HepG2 (cell line): ENCODE data around the gene ZNF846. TPM values are rescaled to one million over a fixed set of nuclear protein-coding genes. Genes with fewer than 3 reads are reported as not detected.

ENCODE experiments used
- DR1 ChIP-seq: sonication (generic); formaldehyde crosslinking; IDR thresholded peaks from 2 replicates; pipeline ENCODE4 v1.8.0; 2021; ENCODE audit warnings: mild to moderate bottlenecking, missing genetic modification reagents, inconsistent platforms
- FOXK2 ChIP-seq: fragments of 450-650 bp; IDR thresholded peaks from 2 replicates; pipeline ENCODE4 v1.6.1; 2016
- GATAD1 ChIP-seq: IDR thresholded peaks from 2 replicates; pipeline ENCODE4 v1.6.1; 2016; ENCODE audit warnings: missing genetic modification reagents, missing compliant biosample characterization
- KDM3A ChIP-seq: IDR thresholded peaks from 2 replicates; pipeline ENCODE4 v1.6.1; 2018; ENCODE audit warnings: low read depth, missing compliant biosample characterization
- POLR2AphosphoS5 ChIP-seq: IDR thresholded peaks from 2 replicates; pipeline ENCODE4 v1.6.1; 2012; ENCODE audit warnings: low read depth, low read length
- RBM22 ChIP-seq: fragments of 200-400 bp; formaldehyde crosslinking; optimal IDR thresholded peaks from 2 replicates; pipeline ENCODE3; 2017; ENCODE audit warnings: mild to moderate bottlenecking, low read length, moderate library complexity
- ZFP90 ChIP-seq: sonication (generic); formaldehyde crosslinking; IDR thresholded peaks from 2 replicates; pipeline ENCODE4 v1.8.0; 2022; ENCODE audit warnings: missing genetic modification reagents, mild to moderate bottlenecking, inconsistent platforms, borderline replicate concordance
- ZNF441 ChIP-seq: sonication (generic); formaldehyde crosslinking; IDR thresholded peaks from 2 replicates; pipeline ENCODE4 v1.7.0; 2021; ENCODE audit warnings: missing genetic modification reagents, borderline replicate concordance
- ZNF614 ChIP-seq: IDR thresholded peaks from 2 replicates; pipeline ENCODE4 v1.6.1; 2018; ENCODE audit warnings: missing biosample characterization, missing genetic modification reagents, inconsistent platforms, borderline replicate concordance
- ZNF670 ChIP-seq: sonication (generic); formaldehyde crosslinking; IDR thresholded peaks from 2 replicates; pipeline ENCODE4 v1.8.0; 2022; ENCODE audit warnings: mild to moderate bottlenecking, missing genetic modification reagents, borderline replicate concordance
- ZNF703 ChIP-seq: sonication (generic); formaldehyde crosslinking; IDR thresholded peaks from 2 replicates; pipeline ENCODE4 v1.5.1; 2020; ENCODE audit warnings: missing genetic modification reagents, mild to moderate bottlenecking, moderate library complexity, borderline replicate concordance
- ZNF839 ChIP-seq: sonication (generic); formaldehyde crosslinking; IDR thresholded peaks from 2 replicates; pipeline ENCODE4 v1.4.0; 2020; ENCODE audit warnings: missing genetic modification reagents, mild to moderate bottlenecking, borderline replicate concordance
- ZNF878 ChIP-seq: sonication (generic); formaldehyde crosslinking; IDR thresholded peaks from 2 replicates; pipeline ENCODE4 v1.8.1; 2023; ENCODE audit warnings: mild to moderate bottlenecking, missing genetic modification reagents, moderate library complexity
- polyA plus RNA-seq, 8 experiments: library from polyadenylated mRNA; depleted of rRNA in 3 of 8; stranded (reverse) in 7 of 8; unstranded in 1 of 8; fragments of >200 nt; fragmentation: Illumina TruSeq in 4 of 8; extraction: Trizol in 4 of 8; gene quantifications; 2 replicates each; pipeline versions ENCODE4 v1.2.1 to v1.2.3, GENCODE V29; 2011 to 2016; ENCODE audit warnings: low read depth in 4 of 8, missing spikeins in 1 of 8, mixed read lengths in 1 of 8; ENCODE audit not compliant: insufficient read depth in 1 of 8
- total RNA-seq, 5 experiments: library from RNA; depleted of rRNA; stranded (reverse); fragments of >200 nt; fragmentation: Illumina TruSeq; extraction: Trizol; gene quantifications; 2 replicates each; pipeline ENCODE4 v1.2.3, GENCODE V29; 2016; ENCODE audit warnings: low read depth in 1 of 5
- TF ChIP-seq, protein P1 (sequence below), 2 experiments: sonication (generic) in 1 of 2; formaldehyde crosslinking in 1 of 2; IDR thresholded peaks; 2 replicates each; pipeline versions ENCODE4 v1.4.0 to v1.6.1; 2018 to 2020; ENCODE audit warnings: missing genetic modification reagents in 2 of 2, borderline replicate concordance in 1 of 2, low read depth in 1 of 2, mild to moderate bottlenecking in 1 of 2, missing biosample characterization in 1 of 2
- TF ChIP-seq, protein P2 (sequence below): sonication (generic); formaldehyde crosslinking; conservative IDR thresholded peaks from 2 replicates; pipeline ENCODE4 v1.4.0; 2020; ENCODE audit warnings: missing genetic modification reagents
- TF ChIP-seq, protein P3 (sequence below): sonication (generic); formaldehyde crosslinking; IDR thresholded peaks from 2 replicates; pipeline ENCODE4 v1.4.0; 2020; ENCODE audit warnings: missing genetic modification reagents, low read depth, mild to moderate bottlenecking, borderline replicate concordance
- TF ChIP-seq, protein P4 (sequence below): sonication (generic); formaldehyde crosslinking; IDR thresholded peaks from 2 replicates; pipeline ENCODE4 v1.4.0; 2020; ENCODE audit warnings: mild to moderate bottlenecking, low read depth, missing genetic modification reagents
- TF ChIP-seq, protein P5 (sequence below): sonication (generic); formaldehyde crosslinking; IDR thresholded peaks from 2 replicates; pipeline ENCODE4 v1.4.0; 2020; ENCODE audit warnings: low read depth, mild to moderate bottlenecking, missing genetic modification reagents

The ZNF846 gene
- total and polyA plus RNA-seq, 2 of the 13 experiments (the other 11 are each of a cell fraction or from before 2014, with no cell fraction given) = 4.8 to 5.4 TPM

DNA sequence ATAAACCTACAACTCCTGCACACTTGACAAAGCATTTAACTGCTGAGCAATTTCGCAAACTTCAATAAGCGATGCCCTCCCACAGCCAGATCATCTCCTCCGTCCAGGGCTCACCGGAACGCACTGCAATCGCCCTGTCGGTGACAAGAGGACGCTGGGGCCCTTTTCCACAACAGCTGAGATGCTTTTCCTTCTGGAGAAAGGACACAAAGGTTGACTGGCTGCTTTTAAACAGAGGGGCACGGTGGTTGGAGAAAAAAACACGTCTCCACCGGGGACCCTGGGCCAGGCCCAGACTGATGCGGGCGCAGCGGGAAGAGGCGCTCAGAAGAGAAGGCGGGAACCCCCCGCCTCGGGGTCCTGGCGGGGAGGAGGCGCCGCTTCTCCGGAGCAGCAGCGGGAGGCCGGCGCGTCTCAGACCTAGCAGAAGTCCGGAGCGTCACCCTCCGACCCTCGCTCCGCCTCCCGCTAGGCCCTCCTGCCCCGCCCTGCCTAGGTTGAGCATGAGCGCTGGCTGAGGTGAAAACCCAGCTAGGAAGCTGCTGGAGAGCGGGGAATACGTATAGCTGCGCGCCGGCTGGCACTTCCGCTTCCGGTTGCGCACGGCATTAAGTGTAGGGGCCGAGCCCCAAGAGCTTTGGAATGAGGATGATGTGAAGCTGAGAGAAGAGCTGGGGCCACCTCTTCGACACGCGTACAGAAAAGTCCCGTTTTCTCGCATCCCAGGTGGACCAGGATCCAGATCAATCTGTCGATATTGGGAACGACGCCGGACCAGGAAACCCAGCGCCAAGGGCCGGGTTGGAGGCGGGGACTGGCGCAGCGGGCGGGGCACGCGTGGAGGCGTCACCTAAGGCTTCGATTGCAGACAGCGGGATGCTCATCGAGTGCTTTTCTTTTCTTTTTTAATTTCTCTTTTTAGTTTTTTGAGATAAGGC, at the start of gene ZNF846 (continued):
- TF ChIP-seq ZNF441 (peak; percentile 98), POLR2AphosphoS5 (peak; percentile 79), FOXK2 (no peak), ZFP90 (CRISPR knock-in tag) (peak; percentile 21; the same call in 1 of the 2 replicates), ZNF839 (no peak), KDM3A (CRISPR knock-in tag) (0 out of 2 replicates have a peak, but pooled peaks have one; percentile 82), RBM22 (peak; percentile 79), ZNF670 (CRISPR knock-in tag) (0 out of 2 replicates have a peak, but pooled peaks have one; percentile 19), ZNF703 (peak; percentile 73; the same call in 1 of the 2 replicates), DR1 (CRISPR knock-in tag) (peak; percentile 83), ZNF614 (peak; percentile 95), ZNF878 (CRISPR knock-in tag) (0 out of 2 replicates have a peak, but pooled peaks have one; percentile 63), GATAD1 (peak; percentile 97)
- TF ChIP-seq, protein P1, sequence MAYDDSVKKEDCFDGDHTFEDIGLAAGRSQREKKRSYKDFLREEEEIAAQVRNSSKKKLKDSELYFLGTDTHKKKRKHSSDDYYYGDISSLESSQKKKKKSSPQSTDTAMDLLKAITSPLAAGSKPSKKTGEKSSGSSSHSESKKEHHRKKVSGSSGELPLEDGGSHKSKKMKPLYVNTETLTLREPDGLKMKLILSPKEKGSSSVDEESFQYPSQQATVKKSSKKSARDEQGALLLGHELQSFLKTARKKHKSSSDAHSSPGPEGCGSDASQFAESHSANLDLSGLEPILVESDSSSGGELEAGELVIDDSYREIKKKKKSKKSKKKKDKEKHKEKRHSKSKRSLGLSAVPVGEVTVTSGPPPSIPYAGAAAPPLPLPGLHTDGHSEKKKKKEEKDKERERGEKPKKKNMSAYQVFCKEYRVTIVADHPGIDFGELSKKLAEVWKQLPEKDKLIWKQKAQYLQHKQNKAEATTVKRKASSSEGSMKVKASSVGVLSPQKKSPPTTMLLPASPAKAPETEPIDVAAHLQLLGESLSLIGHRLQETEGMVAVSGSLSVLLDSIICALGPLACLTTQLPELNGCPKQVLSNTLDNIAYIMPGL (CRISPR knock-in tag; IDR thresholded peaks at IDR 0.05; ENCODE audit: borderline replicate concordance in 1 of 2, low read depth in 1 of 2) = peak; percentile 86 to 88
- TF ChIP-seq, protein P2, sequence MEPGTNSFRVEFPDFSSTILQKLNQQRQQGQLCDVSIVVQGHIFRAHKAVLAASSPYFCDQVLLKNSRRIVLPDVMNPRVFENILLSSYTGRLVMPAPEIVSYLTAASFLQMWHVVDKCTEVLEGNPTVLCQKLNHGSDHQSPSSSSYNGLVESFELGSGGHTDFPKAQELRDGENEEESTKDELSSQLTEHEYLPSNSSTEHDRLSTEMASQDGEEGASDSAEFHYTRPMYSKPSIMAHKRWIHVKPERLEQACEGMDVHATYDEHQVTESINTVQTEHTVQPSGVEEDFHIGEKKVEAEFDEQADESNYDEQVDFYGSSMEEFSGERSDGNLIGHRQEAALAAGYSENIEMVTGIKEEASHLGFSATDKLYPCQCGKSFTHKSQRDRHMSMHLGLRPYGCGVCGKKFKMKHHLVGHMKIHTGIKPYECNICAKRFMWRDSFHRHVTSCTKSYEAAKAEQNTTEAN = peak; percentile 72; the same call in 1 of the 2 replicates
- TF ChIP-seq, protein P3, sequence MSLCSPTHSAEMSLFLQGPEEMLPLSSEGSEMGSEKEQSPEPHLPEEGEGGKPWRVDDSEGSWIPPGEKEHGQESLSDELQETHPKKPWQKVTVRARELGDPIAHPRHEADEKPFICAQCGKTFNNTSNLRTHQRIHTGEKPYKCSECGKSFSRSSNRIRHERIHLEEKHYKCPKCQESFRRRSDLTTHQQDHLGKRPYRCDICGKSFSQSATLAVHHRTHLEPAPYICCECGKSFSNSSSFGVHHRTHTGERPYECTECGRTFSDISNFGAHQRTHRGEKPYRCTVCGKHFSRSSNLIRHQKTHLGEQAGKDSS (CRISPR knock-in tag) = peak; percentile 87; the same call in 1 of the 2 replicates
- TF ChIP-seq, protein P4, sequence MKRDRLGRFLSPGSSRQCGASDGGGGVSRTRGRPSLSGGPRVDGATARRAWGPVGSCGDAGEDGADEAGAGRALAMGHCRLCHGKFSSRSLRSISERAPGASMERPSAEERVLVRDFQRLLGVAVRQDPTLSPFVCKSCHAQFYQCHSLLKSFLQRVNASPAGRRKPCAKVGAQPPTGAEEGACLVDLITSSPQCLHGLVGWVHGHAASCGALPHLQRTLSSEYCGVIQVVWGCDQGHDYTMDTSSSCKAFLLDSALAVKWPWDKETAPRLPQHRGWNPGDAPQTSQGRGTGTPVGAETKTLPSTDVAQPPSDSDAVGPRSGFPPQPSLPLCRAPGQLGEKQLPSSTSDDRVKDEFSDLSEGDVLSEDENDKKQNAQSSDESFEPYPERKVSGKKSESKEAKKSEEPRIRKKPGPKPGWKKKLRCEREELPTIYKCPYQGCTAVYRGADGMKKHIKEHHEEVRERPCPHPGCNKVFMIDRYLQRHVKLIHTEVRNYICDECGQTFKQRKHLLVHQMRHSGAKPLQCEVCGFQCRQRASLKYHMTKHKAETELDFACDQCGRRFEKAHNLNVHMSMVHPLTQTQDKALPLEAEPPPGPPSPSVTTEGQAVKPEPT = peak; percentile 84; the same call in 1 of the 2 replicates
- TF ChIP-seq, protein P5, sequence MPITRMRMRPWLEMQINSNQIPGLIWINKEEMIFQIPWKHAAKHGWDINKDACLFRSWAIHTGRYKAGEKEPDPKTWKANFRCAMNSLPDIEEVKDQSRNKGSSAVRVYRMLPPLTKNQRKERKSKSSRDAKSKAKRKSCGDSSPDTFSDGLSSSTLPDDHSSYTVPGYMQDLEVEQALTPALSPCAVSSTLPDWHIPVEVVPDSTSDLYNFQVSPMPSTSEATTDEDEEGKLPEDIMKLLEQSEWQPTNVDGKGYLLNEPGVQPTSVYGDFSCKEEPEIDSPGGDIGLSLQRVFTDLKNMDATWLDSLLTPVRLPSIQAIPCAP (CRISPR knock-in tag) = no peak
